ENCODE measurements around the gene CMTM2.

Gene CMTM2

GRCh38 chr16:66578651-66579531 lies at the start of gene CMTM2:
CMTM2 (plus strand) TSS chr16:66579463; CDS start chr16:66579608, 145 bp downstream.
- DNase-seq (ENCODE audit: low read depth in 2 of 3, low spot score in 2 of 3): no peak

GRCh38 chr16:66529475-66529874 lies 49.8 kb upstream of the CMTM2 start:
- no peak for DNase-seq (ENCODE audit: low read depth in 2 of 3, low spot score in 2 of 3)

- DNase-seq (ENCODE audit: low read depth in 2 of 3, low spot score in 2 of 3): no peak
These were observed 44.9 kb upstream of the CMTM2 start for GRCh38 chr16:66534376-66534799.

- DNase-seq (ENCODE audit: low read depth in 2 of 3, low spot score in 2 of 3): no peak
These were observed 42.7 kb upstream of the CMTM2 start for GRCh38 chr16:66536525-66536924.

GRCh38 chr16:66537236-66537635 lies 42.0 kb upstream of the CMTM2 start:
- no peak for DNase-seq (ENCODE audit: low read depth in 2 of 3, low spot score in 2 of 3)

GRCh38 chr16:66538910-66539309 lies 40.4 kb upstream of the CMTM2 start:
- DNase-seq (ENCODE audit: low read depth in 2 of 3, low spot score in 2 of 3): no peak

GRCh38 chr16:66539623-66540469 lies 39.4 kb upstream of the CMTM2 start:
- no peak for DNase-seq (ENCODE audit: low read depth in 2 of 3, low spot score in 2 of 3)

- no peak for DNase-seq (ENCODE audit: low read depth in 2 of 3, low spot score in 2 of 3)
These were observed 37.6 kb upstream of the CMTM2 start for GRCh38 chr16:66541388-66542355.

- DNase-seq (ENCODE audit: low read depth in 2 of 3, low spot score in 2 of 3): no peak
These were observed 36.9 kb upstream of the CMTM2 start for GRCh38 chr16:66542396-66542795.

GRCh38 chr16:66543541-66543940 lies 35.7 kb upstream of the CMTM2 start:
- no peak for DNase-seq (ENCODE audit: low read depth in 2 of 3, low spot score in 2 of 3)

- no peak for DNase-seq (ENCODE audit: low read depth in 2 of 3, low spot score in 2 of 3)
These were observed 35.1 kb upstream of the CMTM2 start for GRCh38 chr16:66544016-66544757.

- no peak for DNase-seq (ENCODE audit: low read depth in 2 of 3, low spot score in 2 of 3)
These were observed 31.9 kb upstream of the CMTM2 start for GRCh38 chr16:66547101-66547989.

- DNase-seq (ENCODE audit: low read depth in 2 of 3, low spot score in 2 of 3): no peak
These were observed 31.2 kb upstream of the CMTM2 start for GRCh38 chr16:66548068-66548467.

GRCh38 chr16:66548868-66549267 lies 30.4 kb upstream of the CMTM2 start:
- no peak for DNase-seq (ENCODE audit: low read depth in 2 of 3, low spot score in 2 of 3)

GRCh38 chr16:66549284-66550131 lies 29.8 kb upstream of the CMTM2 start, which contains the start of gene TK2:
TK2 (minus strand) TSS chr16:66550122; CDS start chr16:66550061, 61 bp downstream.
- peak; percentile 43 to 61 (median 49) for DNase-seq (ENCODE audit: low read depth in 2 of 3, low spot score in 2 of 3)

GRCh38 chr16:66551348-66551759 lies 27.9 kb upstream of the CMTM2 start:
- DNase-seq (ENCODE audit: low read depth in 2 of 3, low spot score in 2 of 3): peak in 2 of 3 experiments; percentile 23 to 45

GRCh38 chr16:66551788-66552285 lies 27.4 kb upstream of the CMTM2 start:
- DNase-seq (ENCODE audit: low read depth in 2 of 3, low spot score in 2 of 3): no peak

All from activated CD8-positive, alpha-beta memory T cell treated with anti-CD3 and anti-CD28 coated beads for 48 hours (primary cell).